Measurements from ENCODE around the gene GNL1.

Gene GNL1

GRCh38 chr6:30494291-30494861, 61.9 kb downstream of the GNL1 start:
- DNase-seq = no peak

DNA sequence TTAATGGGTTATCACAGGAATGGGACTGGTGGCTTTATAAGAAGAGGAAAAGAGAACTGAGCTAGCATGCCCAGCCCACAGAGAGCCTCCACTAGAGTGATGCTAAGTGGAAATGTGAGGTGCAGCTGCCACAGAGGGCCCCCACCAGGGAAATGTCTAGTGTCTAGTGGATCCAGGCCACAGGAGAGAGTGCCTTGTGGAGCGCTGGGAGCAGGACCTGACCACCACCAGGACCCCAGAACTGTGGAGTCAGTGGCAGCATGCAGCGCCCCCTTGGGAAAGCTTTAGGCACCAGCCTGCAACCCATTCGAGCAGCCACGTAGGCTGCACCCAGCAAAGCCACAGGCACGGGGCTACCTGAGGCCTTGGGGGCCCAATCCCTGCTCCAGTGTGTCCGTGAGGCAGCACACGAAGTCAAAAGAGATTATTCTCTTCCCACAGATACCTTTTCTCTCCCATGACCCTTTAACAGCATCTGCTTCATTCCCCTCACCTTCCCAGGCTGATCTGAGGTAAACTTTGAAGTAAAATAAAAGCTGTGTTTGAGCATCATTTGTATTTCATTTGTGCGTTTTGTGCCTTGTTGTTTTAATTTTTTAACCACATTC, 62.5 kb downstream of the GNL1 start:
- DNase-seq = no peak

DNA sequence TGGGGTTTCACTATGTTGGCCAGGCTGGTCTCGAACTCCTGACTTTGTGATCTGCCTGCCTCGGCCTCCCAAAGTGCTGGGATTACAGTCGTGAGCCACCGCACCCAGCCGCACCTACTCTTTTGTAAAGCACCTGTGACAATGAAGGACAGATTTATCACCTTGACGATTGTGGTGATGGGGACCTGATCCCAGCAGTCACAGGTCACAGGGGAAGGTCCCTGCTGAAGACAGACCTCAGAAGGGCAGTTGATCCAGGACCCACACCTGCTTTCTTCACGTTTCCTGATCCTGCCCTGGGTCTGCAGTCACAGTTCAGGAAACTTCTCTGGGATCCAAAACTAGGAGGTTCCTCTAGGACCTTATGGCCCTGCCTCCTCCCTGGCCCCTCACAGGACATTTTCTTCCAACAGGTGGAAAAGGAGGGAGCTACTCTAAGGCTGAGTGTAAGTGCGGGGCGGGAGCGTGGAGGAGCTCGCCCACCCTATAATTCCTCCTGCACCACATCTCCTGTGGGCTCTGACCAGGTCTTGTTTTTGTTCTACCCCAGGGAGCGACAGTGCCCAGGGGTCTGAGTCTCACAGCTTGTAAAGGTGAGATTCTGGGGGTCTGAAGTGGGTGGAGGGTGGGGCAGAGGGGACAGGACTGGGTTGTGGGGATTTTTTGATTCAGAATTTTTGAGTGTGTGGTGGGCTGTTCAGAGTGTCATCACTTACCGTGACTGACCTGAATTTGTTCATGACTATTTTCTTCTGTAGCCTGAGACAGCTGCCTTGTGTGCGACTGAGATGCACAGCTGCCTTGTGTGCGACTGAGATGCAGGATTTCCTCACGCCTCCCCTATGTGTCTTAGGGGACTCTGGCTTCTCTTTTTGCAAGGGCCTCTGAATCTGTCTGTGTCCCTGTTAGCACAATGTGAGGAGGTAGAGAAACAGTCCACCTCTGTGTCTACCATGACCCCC, 64.0 kb downstream of the GNL1 start:
- no peak for DNase-seq

All from NCI-H146 (cell line).